HEK293T (cell line): ENCODE measurements around the gene GSAP.

Source experiments
- ARNT ChIP-seq: fragments of 450-650 bp; IDR thresholded peaks from 2 replicates; pipeline ENCODE4 v1.6.1; 2017; ENCODE audit warnings: mild to moderate bottlenecking
- CTBP1 ChIP-seq: fragments of 450-650 bp; IDR thresholded peaks from 2 replicates; pipeline ENCODE4 v1.6.1; 2016; ENCODE audit warnings: borderline replicate concordance
- LEF1 ChIP-seq: fragments of 450-650 bp; IDR thresholded peaks from 2 replicates; pipeline ENCODE4 v1.6.1; 2017; ENCODE audit warnings: mild to moderate bottlenecking, borderline replicate concordance
- SP1 ChIP-seq: fragments of 450-650 bp; IDR thresholded peaks from 2 replicates; pipeline ENCODE4 v1.6.1; 2017
- SUZ12 ChIP-seq: fragments of 450-650 bp; IDR thresholded peaks from 2 replicates; pipeline ENCODE4 v1.6.1; 2016; ENCODE audit warnings: mild to moderate bottlenecking

DNA sequence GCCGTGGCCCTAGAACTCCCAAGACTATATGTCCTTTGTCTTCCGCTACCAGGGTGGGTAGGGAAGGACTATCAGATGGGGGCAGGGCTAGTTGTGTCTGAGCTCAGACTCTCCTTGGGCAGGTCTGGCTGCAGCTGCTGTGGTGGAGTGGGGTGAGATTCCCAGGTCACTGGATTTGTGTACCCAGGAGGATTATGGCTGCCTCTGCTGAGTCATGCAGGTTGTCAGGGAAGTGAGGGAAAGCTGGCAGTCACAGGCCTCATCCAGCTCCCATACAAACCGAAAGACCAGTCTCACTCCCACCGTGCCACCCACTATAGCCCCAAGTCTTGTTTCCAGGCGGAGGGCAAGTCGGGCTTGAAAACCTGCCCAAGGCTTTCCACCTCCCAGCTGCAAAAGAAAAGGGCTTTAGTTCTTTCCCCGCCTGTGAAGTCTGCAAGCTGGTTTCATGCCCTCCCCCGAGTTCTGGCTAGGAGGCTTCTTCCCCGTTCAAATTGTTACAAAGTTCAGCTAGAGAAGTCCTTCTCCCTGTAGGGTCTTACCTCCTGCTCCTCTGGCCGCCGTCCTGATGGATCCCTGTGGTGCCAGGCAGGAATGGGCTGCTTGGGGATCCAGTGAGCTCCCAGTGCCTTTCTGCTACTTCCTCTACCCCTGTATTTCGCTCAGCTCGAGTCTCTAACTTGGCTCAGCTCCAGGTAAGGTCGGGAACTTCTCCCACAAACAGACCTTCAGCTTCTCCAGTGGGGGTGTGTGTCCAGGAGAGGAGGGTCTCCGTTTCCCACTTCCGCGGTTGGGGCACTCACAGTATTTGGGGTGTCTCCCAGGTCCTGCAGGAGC lies 109.7 kb downstream of the GSAP start:
- TF ChIP-seq SUZ12 (no peak), SP1 (no peak), ARNT (no peak), LEF1 (no peak), CTBP1 (no peak)
